WTC11 (cell line): ENCODE results near the gene ZRANB1.

Source experiments
- CTCF ChIP-seq: fragments of 200-600 bp; IDR thresholded peaks from 2 replicates; pipeline ENCODE4 v1.8.0; 2022; ENCODE audit warnings: antibody characterized with exemption
- NR3C1 ChIP-seq: sonication (generic); formaldehyde crosslinking; conservative IDR thresholded peaks from 2 replicates; pipeline ENCODE4 v1.8.1; 2023; ENCODE audit warnings: low read depth, mild to moderate bottlenecking, missing genetic modification reagents
- PRRX2 ChIP-seq: fragments of 250-450 bp; sonication (Bioruptor Pico); IDR thresholded peaks from 2 replicates; pipeline ENCODE4 v1.8.0; 2021; ENCODE audit warnings: mild to moderate bottlenecking
- RELA ChIP-seq: sonication (generic); formaldehyde crosslinking; IDR thresholded peaks from 2 replicates; pipeline ENCODE4 v1.8.1; 2022; ENCODE audit warnings: missing genetic modification reagents, mild to moderate bottlenecking, borderline replicate concordance
- TF ChIP-seq, protein P1 (sequence below): sonication (generic); formaldehyde crosslinking; IDR thresholded peaks from 2 replicates; pipeline ENCODE4 v1.8.0; 2022; ENCODE audit warnings: mild to moderate bottlenecking, missing genetic modification reagents

GRCh38 chr10:125025341-125025740 lies 83.4 kb downstream of the ZRANB1 start:
- TF ChIP-seq CTCF, result no peak
- no peak for TF ChIP-seq RELA (CRISPR knock-in tag)
- TF ChIP-seq, protein P1, sequence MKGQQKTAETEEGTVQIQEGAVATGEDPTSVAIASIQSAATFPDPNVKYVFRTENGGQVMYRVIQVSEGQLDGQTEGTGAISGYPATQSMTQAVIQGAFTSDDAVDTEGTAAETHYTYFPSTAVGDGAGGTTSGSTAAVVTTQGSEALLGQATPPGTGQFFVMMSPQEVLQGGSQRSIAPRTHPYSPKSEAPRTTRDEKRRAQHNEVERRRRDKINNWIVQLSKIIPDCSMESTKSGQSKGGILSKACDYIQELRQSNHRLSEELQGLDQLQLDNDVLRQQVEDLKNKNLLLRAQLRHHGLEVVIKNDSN (CRISPR knock-in tag), result no peak
- no peak for TF ChIP-seq NR3C1 (CRISPR knock-in tag)
- no peak for TF ChIP-seq PRRX2
